HCT116 (cell line): ENCODE data around the gene DDX10.

Experiments
- POLR2A ChIP-seq: IDR thresholded peaks from 2 replicates; pipeline ENCODE4 v1.7.0; 2011; ENCODE audit warnings: borderline replicate concordance; ENCODE audit not compliant: insufficient read depth, insufficient read length; ENCODE audit errors: extremely low read depth
- POLR2AphosphoS5 ChIP-seq: IDR thresholded peaks from 2 replicates; pipeline ENCODE4 v1.6.1; 2011; ENCODE audit warnings: mild to moderate bottlenecking, low read depth, low read length, moderate library complexity
- TF ChIP-seq, protein P1 (sequence below), 3 experiments: fragments of 200-600 bp in 1 of 3; sonication (generic) in 1 of 3; IDR thresholded peaks in 2 of 3; conservative IDR thresholded peaks in 1 of 3; 2 replicates each; pipeline ENCODE4 v1.5.1; 2012 to 2017; ENCODE audit warnings: low read depth in 2 of 3, low read length in 2 of 3, antibody characterized with exemption in 1 of 3, borderline replicate concordance in 1 of 3, control low read depth in 1 of 3, mild to moderate bottlenecking in 1 of 3, mixed read lengths in 1 of 3, mixed run types in 1 of 3, moderate library complexity in 1 of 3; ENCODE audit not compliant: insufficient read depth in 1 of 3

DNA sequence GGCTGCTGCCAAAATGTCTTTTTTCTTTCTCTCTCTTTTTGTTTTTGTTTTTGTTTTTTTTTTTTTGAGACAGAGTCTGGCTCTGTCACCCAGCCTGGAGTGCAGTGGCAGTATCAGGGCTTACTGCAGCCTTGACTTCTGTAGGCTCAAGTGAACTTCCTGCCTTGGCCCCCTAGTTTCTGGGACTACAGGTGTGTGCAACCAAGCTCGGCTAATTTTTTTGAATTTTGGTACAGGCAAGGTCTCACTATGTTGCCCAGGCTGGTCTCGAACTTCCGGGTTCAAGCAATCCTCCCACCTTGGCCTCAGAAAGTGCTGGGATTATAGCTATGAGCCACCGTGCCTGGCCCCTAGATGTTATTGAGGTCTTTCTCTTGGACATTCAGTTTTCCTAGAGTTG, 2.2 kb upstream of the DDX10 start:
- TF ChIP-seq, protein P1, sequence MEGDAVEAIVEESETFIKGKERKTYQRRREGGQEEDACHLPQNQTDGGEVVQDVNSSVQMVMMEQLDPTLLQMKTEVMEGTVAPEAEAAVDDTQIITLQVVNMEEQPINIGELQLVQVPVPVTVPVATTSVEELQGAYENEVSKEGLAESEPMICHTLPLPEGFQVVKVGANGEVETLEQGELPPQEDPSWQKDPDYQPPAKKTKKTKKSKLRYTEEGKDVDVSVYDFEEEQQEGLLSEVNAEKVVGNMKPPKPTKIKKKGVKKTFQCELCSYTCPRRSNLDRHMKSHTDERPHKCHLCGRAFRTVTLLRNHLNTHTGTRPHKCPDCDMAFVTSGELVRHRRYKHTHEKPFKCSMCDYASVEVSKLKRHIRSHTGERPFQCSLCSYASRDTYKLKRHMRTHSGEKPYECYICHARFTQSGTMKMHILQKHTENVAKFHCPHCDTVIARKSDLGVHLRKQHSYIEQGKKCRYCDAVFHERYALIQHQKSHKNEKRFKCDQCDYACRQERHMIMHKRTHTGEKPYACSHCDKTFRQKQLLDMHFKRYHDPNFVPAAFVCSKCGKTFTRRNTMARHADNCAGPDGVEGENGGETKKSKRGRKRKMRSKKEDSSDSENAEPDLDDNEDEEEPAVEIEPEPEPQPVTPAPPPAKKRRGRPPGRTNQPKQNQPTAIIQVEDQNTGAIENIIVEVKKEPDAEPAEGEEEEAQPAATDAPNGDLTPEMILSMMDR (IDR thresholded peaks at IDR 0.05 in 2 of 3, conservative IDR thresholded peaks at IDR 0.05 in 1 of 3; ENCODE audit: borderline replicate concordance in 1 of 3, insufficient read depth in 1 of 3, low read depth in 2 of 3, low read length in 2 of 3): no peak
- no peak for TF ChIP-seq POLR2AphosphoS5
- TF ChIP-seq POLR2A: no peak
